Sigmoid colon (tissue), 4 donors: ENCODE data around the gene CAPN10.

ENCODE experiments used
- CTCF ChIP-seq, 4 experiments: fragments of 450-650 bp in 3 of 4; fragments of 200-600 bp in 1 of 4; IDR thresholded peaks; one replicate each; pipeline ENCODE4 v1.5.1; 2016 to 2019; ENCODE audit warnings: antibody characterized with exemption in 4 of 4, mild to moderate bottlenecking in 3 of 4, moderate library complexity in 2 of 4
- EP300 ChIP-seq, 4 donors: sonication (generic); formaldehyde crosslinking; IDR thresholded peaks; one replicate each; pipeline ENCODE4 v1.6.1; 2017; ENCODE audit warnings: antibody characterized with exemption in 4 of 4
- POLR2A ChIP-seq, 2 donors: fragments of 450-650 bp; IDR thresholded peaks; one replicate each; pipeline ENCODE4 v1.6.1; 2016; ENCODE audit warnings: antibody characterized with exemption in 2 of 2, mild to moderate bottlenecking in 2 of 2, moderate library complexity in 2 of 2
- POLR2AphosphoS5 ChIP-seq, 4 donors: sonication (generic); formaldehyde crosslinking; IDR thresholded peaks; one replicate each; pipeline ENCODE4 v1.6.1; 2017; ENCODE audit warnings: antibody characterized with exemption in 4 of 4

GRCh38 chr2:240539906-240540305 is 46.6 kb upstream of the CAPN10 start:
- TF ChIP-seq CTCF (IDR thresholded peaks at IDR 0.05) (no peak), POLR2AphosphoS5 (IDR thresholded peaks at IDR 0.05) (no peak), POLR2A (IDR thresholded peaks at IDR 0.05) (no peak), EP300 (IDR thresholded peaks at IDR 0.05) (no peak)
